Measurements from ENCODE around the gene NFIA. TPM values are rescaled to one million over a fixed set of nuclear protein-coding genes. Genes with fewer than 3 reads are reported as not detected.

The NFIA gene
- total and polyA plus RNA-seq, 2 of the 13 experiments (the other 11 are each of a cell fraction or from before 2014, with no cell fraction given) = 14.7 to 28.5 TPM

GRCh38 chr1:61076728-61077675 lies 5.4 kb upstream of the NFIA start (continued):
- TF ChIP-seq ZBTB20 (CRISPR knock-in tag; IDR thresholded peaks at IDR 0.05; ENCODE audit: borderline replicate concordance, low read depth) (no peak), TRIM24 (CRISPR knock-in tag; IDR thresholded peaks at IDR 0.05) (no peak), HMGXB4 (CRISPR knock-in tag; IDR thresholded peaks at IDR 0.05; ENCODE audit: borderline replicate concordance in 1 of 2, low read depth in 1 of 2) (peak; percentile 54 to 79; a peak in 2 of 4 replicates), ZBTB46 (CRISPR knock-in tag; IDR thresholded peaks at IDR 0.05; ENCODE audit: borderline replicate concordance) (no peak; the same call in 1 of the 2 replicates), PPARG (CRISPR knock-in tag; conservative IDR thresholded peaks at IDR 0.05) (0 out of 2 replicates have a peak, but pooled peaks have one; percentile 41), E2F5 (CRISPR knock-in tag; conservative IDR thresholded peaks at IDR 0.05) (no peak), DR1 (CRISPR knock-in tag; IDR thresholded peaks at IDR 0.05) (peak; percentile 60; the same call in 1 of the 2 replicates), HOXA3 (CRISPR knock-in tag; IDR thresholded peaks at IDR 0.05) (peak; percentile 89), ZNF335 (CRISPR knock-in tag; IDR thresholded peaks at IDR 0.05) (no peak), IRF2 (CRISPR knock-in tag; IDR thresholded peaks at IDR 0.05) (no peak; the same call in 1 of the 2 replicates), ZNF563 (CRISPR knock-in tag; IDR thresholded peaks at IDR 0.05) (no peak), TBX3 (IDR thresholded peaks at IDR 0.05; ENCODE audit: borderline replicate concordance) (0 out of 2 replicates have a peak, but pooled peaks have one; percentile 12), ZMYM4 (CRISPR knock-in tag; IDR thresholded peaks at IDR 0.05) (peak; percentile 96), ISL2 (CRISPR knock-in tag; IDR thresholded peaks at IDR 0.05) (peak; percentile 63), HOXD1 (CRISPR knock-in tag; IDR thresholded peaks at IDR 0.05) (0 out of 2 replicates have a peak, but pooled peaks have one; percentile 28), ZNF530 (CRISPR knock-in tag; IDR thresholded peaks at IDR 0.05; ENCODE audit: low read depth) (no peak), MIXL1 (CRISPR knock-in tag; IDR thresholded peaks at IDR 0.05) (0 out of 2 replicates have a peak, but pooled peaks have one; percentile 13), FOXK1 (CRISPR knock-in tag; IDR thresholded peaks at IDR 0.05; ENCODE audit: borderline replicate concordance, low read depth) (peak; percentile 93), JUND (CRISPR knock-in tag; IDR thresholded peaks at IDR 0.05) (no peak), TBX2 (CRISPR knock-in tag; IDR thresholded peaks at IDR 0.05; ENCODE audit: borderline replicate concordance) (peak; percentile 52; the same call in 1 of the 2 replicates), HBP1 (CRISPR knock-in tag; IDR thresholded peaks at IDR 0.05; ENCODE audit: low read depth) (peak; percentile 85; the same call in 1 of the 2 replicates), MTERF4 (CRISPR knock-in tag; IDR thresholded peaks at IDR 0.05) (0 out of 2 replicates have a peak, but pooled peaks have one; percentile 42)
